Neuronal stem cell (in vitro differentiated cells): ENCODE data around the gene KPNA4. TPM values are rescaled to one million over a fixed set of nuclear protein-coding genes. Genes with fewer than 3 reads are reported as not detected.

Source experiments
- DNase-seq: peaks from one replicate; pipeline ENCODE4 v3.0.0-alpha.2; 2013; ENCODE audit warnings: low spot score
- H2AFZ ChIP-seq: one replicate; pipeline ENCODE4 v1.6.1; 2013; ENCODE audit warnings: mild to moderate bottlenecking, low read length, inconsistent platforms
- H2AK5ac ChIP-seq: 2 replicates; pipeline ENCODE4 v1.6.1; 2013; ENCODE audit warnings: low read depth, mild to moderate bottlenecking, inconsistent platforms, low read length, moderate library complexity, mixed read lengths
- H2BK120ac ChIP-seq: 2 replicates; pipeline ENCODE4 v1.6.1; 2013; ENCODE audit warnings: low read depth, mild to moderate bottlenecking, inconsistent platforms, low read length, moderate library complexity, mixed read lengths
- H2BK12ac ChIP-seq: one replicate; pipeline ENCODE4 v1.6.1; 2013; ENCODE audit warnings: low read length, inconsistent platforms
- H2BK15ac ChIP-seq: 2 replicates; pipeline ENCODE4 v1.6.1; 2013; ENCODE audit warnings: mild to moderate bottlenecking, low read length, inconsistent platforms, mixed read lengths
- H2BK5ac ChIP-seq: one replicate; pipeline ENCODE4 v1.6.1; 2013; ENCODE audit warnings: inconsistent platforms, mild to moderate bottlenecking, low read length, moderate library complexity
- H3K14ac ChIP-seq: one replicate; pipeline ENCODE4 v1.6.1; 2013; ENCODE audit warnings: low read length, inconsistent platforms
- H3K18ac ChIP-seq: 2 replicates; pipeline ENCODE4 v1.6.1; 2013; ENCODE audit warnings: low read length, inconsistent platforms
- H3K23ac ChIP-seq: 2 replicates; pipeline ENCODE4 v1.6.1; 2013; ENCODE audit warnings: low read depth, mild to moderate bottlenecking, mixed read lengths, low read length, inconsistent platforms; ENCODE audit not compliant: poor library complexity
- H3K27ac ChIP-seq: replicated peaks from 3 replicates; pipeline ENCODE4 v1.5.1; 2013; ENCODE audit warnings: low read length, inconsistent platforms
- H3K27me3 ChIP-seq, 3 experiments: 2 replicates each; pipeline ENCODE4 v1.6.1; 2013; ENCODE audit warnings: low read length in 3 of 3, mild to moderate bottlenecking in 2 of 3, inconsistent platforms in 1 of 3, low read depth in 1 of 3, mixed read lengths in 1 of 3, moderate library complexity in 1 of 3; ENCODE audit not compliant: control insufficient read depth in 3 of 3, insufficient read depth in 3 of 3
- H3K36me3 ChIP-seq, 2 donors: replicated peaks in 1 of 2; 2 replicates each; pipeline ENCODE4 v1.6.1; 2013; ENCODE audit warnings: low read length in 2 of 2; ENCODE audit not compliant: control insufficient read depth in 2 of 2, insufficient read depth in 2 of 2
- H3K4ac ChIP-seq: 2 replicates; pipeline ENCODE4 v1.6.1; 2013; ENCODE audit warnings: inconsistent platforms, mild to moderate bottlenecking, low read length, moderate library complexity
- H3K4me1 ChIP-seq, 2 donors: 1 replicate in 1 of 2; 2 replicates in 1 of 2; pipeline ENCODE4 v1.6.1; 2013; ENCODE audit warnings: low read length in 2 of 2, low read depth in 1 of 2; ENCODE audit not compliant: control insufficient read depth in 2 of 2, insufficient read depth in 1 of 2
- H3K4me2 ChIP-seq: one replicate; pipeline ENCODE4 v1.6.1; 2013; ENCODE audit warnings: mild to moderate bottlenecking, low read length, inconsistent platforms; ENCODE audit not compliant: insufficient read depth, poor library complexity, severe bottlenecking
- H3K4me3 ChIP-seq, 2 donors: 2 replicates each; pipeline ENCODE4 v1.5.1; 2013; ENCODE audit warnings: low read length in 2 of 2, mild to moderate bottlenecking in 2 of 2, inconsistent platforms in 1 of 2, moderate library complexity in 1 of 2
- H3K79me1 ChIP-seq: one replicate; pipeline ENCODE4 v1.6.1; 2013; ENCODE audit warnings: low read depth, mild to moderate bottlenecking, inconsistent platforms, low read length, moderate library complexity
- H3K9ac ChIP-seq: one replicate; pipeline ENCODE4 v1.6.1; 2013; ENCODE audit warnings: mild to moderate bottlenecking, low read depth, low read length, inconsistent platforms; ENCODE audit not compliant: poor library complexity
- H3K9me3 ChIP-seq, 2 donors: replicated peaks in 1 of 2; 2 replicates each; pipeline versions ENCODE3 to v1.6.1; 2013; ENCODE audit warnings: low read length in 2 of 2, mild to moderate bottlenecking in 2 of 2, inconsistent platforms in 1 of 2, low read depth in 1 of 2, mixed read lengths in 1 of 2, moderate library complexity in 1 of 2; ENCODE audit not compliant: control insufficient read depth in 2 of 2, insufficient read depth in 1 of 2
- H4K8ac ChIP-seq: one replicate; pipeline ENCODE4 v1.6.1; 2013; ENCODE audit warnings: low read depth, mild to moderate bottlenecking, inconsistent platforms, low read length, moderate library complexity
- H4K91ac ChIP-seq: one replicate; pipeline ENCODE4 v1.6.1; 2013; ENCODE audit warnings: low read length, low read depth, mild to moderate bottlenecking, inconsistent platforms; ENCODE audit not compliant: poor library complexity
- WGBS, 2 donors: extraction: QIAGEN DNeasy Blood & Tissue Kit; methylation state at CpG; one replicate each; pipeline ENCODE4 v1.1.7; 2013; ENCODE audit warnings: missing lambda C conversion rate in 2 of 2, mixed read lengths in 1 of 2; ENCODE audit not compliant: insufficient read length in 2 of 2, insufficient replicate concordance in 1 of 2; ENCODE audit errors: extremely low coverage in 2 of 2; 5-methylcytosine and 5-hydroxymethylcytosine counted together
- polyA plus RNA-seq, 2 experiments: library from polyadenylated mRNA; stranded (reverse); fragments of 200-250 nt; gene quantifications; one replicate each; pipeline ENCODE4 v1.2.3, GENCODE V29; 2013

KPNA4 gene, protein sequence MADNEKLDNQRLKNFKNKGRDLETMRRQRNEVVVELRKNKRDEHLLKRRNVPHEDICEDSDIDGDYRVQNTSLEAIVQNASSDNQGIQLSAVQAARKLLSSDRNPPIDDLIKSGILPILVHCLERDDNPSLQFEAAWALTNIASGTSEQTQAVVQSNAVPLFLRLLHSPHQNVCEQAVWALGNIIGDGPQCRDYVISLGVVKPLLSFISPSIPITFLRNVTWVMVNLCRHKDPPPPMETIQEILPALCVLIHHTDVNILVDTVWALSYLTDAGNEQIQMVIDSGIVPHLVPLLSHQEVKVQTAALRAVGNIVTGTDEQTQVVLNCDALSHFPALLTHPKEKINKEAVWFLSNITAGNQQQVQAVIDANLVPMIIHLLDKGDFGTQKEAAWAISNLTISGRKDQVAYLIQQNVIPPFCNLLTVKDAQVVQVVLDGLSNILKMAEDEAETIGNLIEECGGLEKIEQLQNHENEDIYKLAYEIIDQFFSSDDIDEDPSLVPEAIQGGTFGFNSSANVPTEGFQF
- polyA plus RNA-seq (2013, experiment 1 of 2), result 25.2 TPM
- polyA plus RNA-seq (2013, experiment 2 of 2), result 27.1 TPM

- no peak within 1 kb of the TSS for H4K91ac ChIP-seq
- H3K9me3 ChIP-seq, result peaks cover 8 to 34% of the 10 kb centered on the region in 2 donors
- H2BK15ac ChIP-seq, result peak within 1 kb of the TSS; percentile 92
- peak within 1 kb of the TSS; percentile 95 for H2AFZ ChIP-seq
- WGBS, 2 donors, result no CpG with 5 or more reads among the region's 71 CpGs
- H3K4me2 ChIP-seq, result peak within 1 kb of the TSS; percentile 83
- H3K79me1 ChIP-seq, result peaks cover 4% of the 10 kb centered on the region
- no peak within 1 kb of the TSS for H2BK12ac ChIP-seq
- peak within 1 kb of the TSS; percentile 90 for H2BK5ac ChIP-seq
- H3K36me3 ChIP-seq, result peaks cover 7 to 45% of the 10 kb centered on the region in 2 donors
- peak within 1 kb of the TSS; percentile 91 for H2BK120ac ChIP-seq
- peak within 1 kb of the TSS; percentile 63 for H2AK5ac ChIP-seq
- H3K18ac ChIP-seq, result peak within 1 kb of the TSS; percentile 97
- no peaks in the 10 kb centered on the region for H3K27me3 ChIP-seq
- H4K8ac ChIP-seq, result peak within 1 kb of the TSS; percentile 43
- peak within 1 kb of the TSS; percentile 97 for H3K14ac ChIP-seq
- DNase-seq, result peak; percentile 97
- H3K4me3 ChIP-seq, result peak within 1 kb of the TSS; percentile 85 to 96
- peak within 1 kb of the TSS; percentile 99 for H3K27ac ChIP-seq
- H3K9ac ChIP-seq, result peak within 1 kb of the TSS; percentile 96
- H3K4ac ChIP-seq, result no peak within 1 kb of the TSS
- H3K4me1 ChIP-seq, result peaks cover 0 to 2% of the 10 kb centered on the region in 2 donors
- peak within 1 kb of the TSS; percentile 95 for H3K23ac ChIP-seq
These were observed at the start of gene KPNA4 for GRCh38 chr3:160565442-160566403. Gene KPNA4 (minus strand): TSS chr3:160565571. CDS start chr3:160565282, 289 bp downstream.

GRCh38 chr3:160613661-160614060, 48.3 kb upstream of the KPNA4 start:
- peaks cover 0 to 11% (median 0%) of the 10 kb centered on the region in 3 experiments for H3K27me3 ChIP-seq
- H3K79me1 ChIP-seq, result no peaks in the 10 kb centered on the region
- H4K8ac ChIP-seq, result no peak overlapping the region
- H3K4me1 ChIP-seq, result peaks cover 0 to 5% of the 10 kb centered on the region in 2 donors
- H3K18ac ChIP-seq, result no peak overlapping the region
- no peak overlapping the region for H3K23ac ChIP-seq
- no peak overlapping the region for H2AK5ac ChIP-seq
- WGBS, 2 donors, result no CpG with 5 or more reads among the region's 1 CpG
- no peak overlapping the region for H2BK5ac ChIP-seq
- H4K91ac ChIP-seq, result no peak overlapping the region
- no peak overlapping the region for H2BK12ac ChIP-seq
- H2BK120ac ChIP-seq, result no peak overlapping the region
- no peak overlapping the region for H2BK15ac ChIP-seq
- H3K36me3 ChIP-seq, result no peaks in the 10 kb centered on the region
- H3K9ac ChIP-seq, result no peak overlapping the region
- H3K27ac ChIP-seq, result no peak overlapping the region
- no peak overlapping the region for H3K4me3 ChIP-seq
- H3K9me3 ChIP-seq, result no peaks in the 10 kb centered on the region
- H3K4me2 ChIP-seq, result no peak overlapping the region
- no peak overlapping the region for H2AFZ ChIP-seq
- DNase-seq, result no peak
- no peak overlapping the region for H3K4ac ChIP-seq
- no peak overlapping the region for H3K14ac ChIP-seq

GRCh38 chr3:160612386-160613075, 47.2 kb upstream of the KPNA4 start:
- no peak overlapping the region for H2BK5ac ChIP-seq
- no CpG with 5 or more reads among the region's 3 CpGs for WGBS, 2 donors
- no peak overlapping the region for H3K9ac ChIP-seq
- no peak overlapping the region for H3K18ac ChIP-seq
- H4K8ac ChIP-seq, result no peak overlapping the region
- no peak overlapping the region for H3K4me2 ChIP-seq
- no peak overlapping the region for H2AFZ ChIP-seq
- no peak overlapping the region for H3K14ac ChIP-seq
- no peaks in the 10 kb centered on the region for H3K9me3 ChIP-seq
- H2BK120ac ChIP-seq, result no peak overlapping the region
- H3K23ac ChIP-seq, result no peak overlapping the region
- H2AK5ac ChIP-seq, result no peak overlapping the region
- peaks cover 0 to 11% (median 0%) of the 10 kb centered on the region in 3 experiments for H3K27me3 ChIP-seq
- H2BK15ac ChIP-seq, result no peak overlapping the region
- H2BK12ac ChIP-seq, result no peak overlapping the region
- no peak overlapping the region for H3K4ac ChIP-seq
- peaks cover 0 to 5% of the 10 kb centered on the region in 2 donors for H3K4me1 ChIP-seq
- DNase-seq, result no peak
- no peaks in the 10 kb centered on the region for H3K79me1 ChIP-seq
- H3K36me3 ChIP-seq, result no peaks in the 10 kb centered on the region
- H4K91ac ChIP-seq, result no peak overlapping the region
- H3K4me3 ChIP-seq, result no peak overlapping the region
- H3K27ac ChIP-seq, result no peak overlapping the region
